DMS 273 (cell line): ENCODE results near the gene SIPA1.

Source experiments
- DNase-seq: peaks from one replicate; lab custom pipeline; 2025; ENCODE audit not compliant: unreplicated experiment; lab: John Stamatoyannopoulos, UW

Gene SIPA1

GRCh38 chr11:65607614-65608426, 30.1 kb upstream of the SIPA1 start:
- DNase-seq, result no peak

DNA sequence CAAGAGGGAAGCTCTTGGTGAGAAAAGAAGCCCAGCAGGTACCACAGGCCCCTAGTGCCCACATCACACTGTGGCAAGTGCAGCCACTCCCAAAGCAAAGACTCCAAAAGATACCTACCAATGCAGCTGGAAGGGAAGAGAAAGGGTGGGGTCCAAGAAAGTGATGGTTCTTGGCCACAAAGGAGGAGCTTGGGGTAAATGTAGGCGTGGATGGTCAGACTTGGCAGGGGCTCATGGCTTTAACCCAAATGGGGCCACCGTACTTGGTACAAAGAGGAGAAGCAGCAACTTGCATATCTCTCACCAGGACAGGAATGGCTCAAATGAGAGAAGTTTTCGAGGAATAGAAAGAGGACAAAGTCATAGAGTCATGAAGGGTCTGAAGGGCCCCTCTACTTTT, 28.7 kb upstream of the SIPA1 start:
- no peak for DNase-seq

DNA sequence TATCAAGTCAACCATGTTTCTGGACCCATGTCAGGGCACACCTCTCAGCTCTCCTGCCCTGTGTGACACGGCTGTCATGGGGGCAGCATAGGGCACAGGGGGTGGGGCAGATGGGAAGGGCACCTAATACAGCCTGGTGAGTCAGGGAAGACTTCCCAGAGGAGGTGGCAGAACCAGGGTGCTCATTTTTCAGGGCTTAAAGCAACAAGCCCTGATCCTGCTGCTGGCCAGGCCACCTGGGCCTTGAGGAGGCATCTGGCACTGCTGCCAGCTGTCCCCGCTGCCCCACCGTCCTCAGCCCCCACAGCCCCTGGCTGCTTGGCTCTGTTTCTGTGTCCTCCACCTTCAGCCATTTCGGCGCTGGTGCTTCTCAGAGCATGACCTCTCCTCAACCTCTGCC, 28.2 kb upstream of the SIPA1 start:
- no peak for DNase-seq

GRCh38 chr11:65610404-65610803, 27.5 kb upstream of the SIPA1 start:
- DNase-seq, result no peak

- no peak for DNase-seq
Measured at GRCh38 chr11:65611028-65611757, 26.7 kb upstream of the SIPA1 start.

DNA sequence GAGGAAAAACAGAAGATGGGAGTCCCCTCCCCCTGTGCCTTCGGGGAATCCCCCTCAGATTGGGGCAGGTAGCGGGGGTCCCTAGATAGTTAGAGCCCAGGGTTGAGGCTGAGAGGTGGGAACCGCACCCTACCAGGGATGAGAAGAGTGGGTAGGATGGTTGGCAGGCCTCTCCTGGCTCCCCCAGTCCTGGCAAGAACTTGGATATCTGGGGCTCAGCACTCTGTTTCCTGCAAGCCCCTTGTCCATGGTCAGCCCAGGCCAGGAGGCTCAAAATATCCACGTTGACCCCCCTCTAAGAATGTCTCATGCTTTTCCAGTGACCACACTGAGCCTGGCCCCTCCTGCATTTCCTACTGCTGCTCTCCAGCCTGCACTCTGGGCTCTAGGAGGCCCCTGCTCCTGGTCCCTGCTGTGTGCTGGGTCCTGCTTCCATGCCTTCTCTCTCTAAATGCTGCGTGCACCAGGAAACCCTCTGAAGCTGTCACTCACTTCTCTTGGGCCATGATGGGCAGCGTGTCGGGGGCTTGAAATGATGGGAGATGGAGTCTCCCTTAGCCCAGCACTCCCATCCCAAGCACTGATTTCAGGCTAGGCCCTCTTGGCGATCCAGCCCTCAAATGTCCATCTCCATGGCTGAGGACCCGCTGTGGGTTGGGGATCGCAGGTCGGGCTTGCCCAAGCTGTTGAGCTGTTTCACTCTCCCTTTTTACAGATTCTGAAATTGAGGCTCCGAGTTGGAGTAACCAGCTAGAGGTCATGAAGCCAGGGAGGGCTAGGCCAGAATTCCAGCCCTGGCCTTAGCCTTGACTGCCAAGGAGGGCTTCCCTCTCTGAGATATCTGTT, 25.9 kb upstream of the SIPA1 start:
- DNase-seq, result no peak

DNA sequence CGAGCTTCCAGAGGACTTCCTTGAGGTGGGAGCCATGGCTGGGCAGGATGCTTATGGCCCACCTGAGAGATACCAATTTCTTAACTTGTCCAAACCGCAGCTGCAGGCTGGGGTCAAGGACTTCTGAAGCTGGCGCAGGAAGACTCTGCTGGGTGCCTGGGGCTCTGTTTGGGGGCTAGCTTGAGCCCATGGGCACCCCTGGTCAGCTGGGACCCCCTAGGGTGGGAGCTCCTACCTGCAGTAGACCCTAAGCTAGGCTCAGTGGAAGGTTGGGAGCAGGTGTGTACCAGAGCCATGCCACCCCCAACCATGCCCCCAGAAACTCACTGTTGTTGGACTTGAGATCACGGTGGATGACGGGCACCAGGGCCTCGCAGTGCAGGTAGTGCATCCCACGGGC, 25.2 kb upstream of the SIPA1 start:
- no peak for DNase-seq

DNA sequence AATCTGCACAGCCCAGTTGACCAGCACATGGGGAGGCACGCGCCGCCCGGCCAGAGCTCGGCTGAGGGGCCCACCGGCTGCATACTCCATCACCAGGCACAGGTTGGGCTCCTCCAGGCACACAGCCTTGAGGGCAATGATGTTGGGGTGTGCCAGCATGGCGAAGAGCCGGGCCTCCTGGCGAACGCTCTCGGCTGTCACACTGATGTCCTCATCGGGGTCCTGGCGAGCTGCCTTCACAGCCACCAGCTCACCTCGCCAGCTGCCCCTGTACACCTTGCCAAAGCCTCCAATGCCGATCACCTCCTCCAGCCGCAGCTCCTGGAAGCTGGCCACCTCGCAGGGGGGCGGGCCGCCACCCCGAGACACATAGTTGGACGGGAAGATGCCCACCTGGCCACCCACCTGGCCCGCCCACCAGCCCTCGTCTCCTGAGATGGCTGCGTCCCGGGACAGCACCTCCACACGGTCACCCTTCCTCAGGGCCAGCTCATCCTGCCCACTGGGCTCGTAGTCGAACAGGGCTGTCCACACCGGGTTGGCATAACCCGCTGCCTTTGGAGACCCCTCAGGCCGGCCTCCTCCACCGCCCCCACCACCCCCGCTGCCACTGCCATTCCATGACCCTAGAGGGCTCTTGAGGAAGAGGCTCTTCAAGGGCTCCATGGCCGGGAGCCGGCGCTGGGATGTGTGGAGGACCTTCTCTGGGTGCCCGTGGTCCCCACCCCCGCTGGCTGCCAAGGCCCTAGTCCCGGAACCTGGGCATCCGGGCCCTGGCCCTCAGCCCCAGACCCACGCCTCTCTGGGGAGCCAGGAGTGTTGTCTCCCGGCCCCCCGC, 24.6 kb upstream of the SIPA1 start:
- peak; percentile 32 for DNase-seq

GRCh38 chr11:65615229-65615949, 22.5 kb upstream of the SIPA1 start, which contains the start of gene PCNX3:
Gene PCNX3 (plus strand): TSS chr11:65615776. CDS start chr11:65616312, 536 bp downstream.
- peak; percentile 99 for DNase-seq

DNA sequence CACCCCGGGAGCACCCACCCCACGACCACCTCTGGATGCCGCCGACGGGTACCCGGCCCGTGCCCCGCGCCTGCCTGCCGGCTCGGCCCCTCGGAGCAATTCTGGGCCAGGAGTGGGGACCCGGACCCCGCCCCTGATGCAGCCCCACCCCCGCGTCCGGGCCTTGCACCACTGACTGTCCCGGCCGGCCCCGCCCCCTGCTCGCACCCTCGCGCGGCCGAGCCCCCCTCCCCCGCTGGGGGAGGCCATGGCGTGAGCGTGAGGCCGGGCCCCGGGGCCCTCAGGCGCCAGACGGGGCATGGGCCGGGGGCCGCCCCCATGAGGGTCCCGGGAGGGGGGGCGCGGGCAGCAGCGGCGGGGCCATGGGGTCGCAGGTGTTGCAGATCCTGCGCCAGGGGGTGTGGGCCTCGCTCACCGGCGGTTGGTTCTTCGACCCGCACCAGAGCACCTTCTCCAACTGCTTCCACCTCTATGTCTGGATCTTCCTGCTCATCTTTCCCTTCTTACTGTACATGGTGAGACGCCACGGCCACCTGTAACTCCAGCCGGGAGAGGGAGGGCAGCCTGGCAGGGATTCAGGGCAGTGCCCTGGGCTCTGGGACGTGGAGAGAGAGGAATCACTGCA, 21.8 kb upstream of the SIPA1 start:
- peak; percentile 54 for DNase-seq

DNA sequence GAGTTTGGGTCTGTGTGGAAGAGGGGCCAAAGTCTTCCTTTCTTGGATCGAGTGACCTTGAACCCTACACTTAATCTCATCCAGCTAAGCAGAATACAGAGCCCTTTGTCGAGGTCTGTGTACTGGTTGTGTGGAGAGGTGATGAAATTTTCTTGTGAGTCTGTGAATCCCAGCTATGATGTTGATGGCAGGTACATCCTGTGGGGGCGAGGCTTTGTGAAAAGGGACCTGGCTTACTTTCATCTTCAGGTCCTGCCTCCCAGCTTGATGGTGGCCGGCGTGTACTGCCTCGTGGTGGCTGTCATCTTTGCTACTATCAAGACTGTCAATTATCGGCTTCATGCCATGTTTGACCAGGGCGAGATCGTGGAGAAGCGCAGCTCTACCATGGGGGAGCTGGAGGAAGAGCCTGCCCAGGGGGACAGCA, 21.3 kb upstream of the SIPA1 start:
- DNase-seq, result no peak

- DNase-seq, result no peak
Measured at GRCh38 chr11:65617136-65617850, 20.6 kb upstream of the SIPA1 start.

GRCh38 chr11:65617990-65618751, 19.7 kb upstream of the SIPA1 start:
- no peak for DNase-seq

DNA sequence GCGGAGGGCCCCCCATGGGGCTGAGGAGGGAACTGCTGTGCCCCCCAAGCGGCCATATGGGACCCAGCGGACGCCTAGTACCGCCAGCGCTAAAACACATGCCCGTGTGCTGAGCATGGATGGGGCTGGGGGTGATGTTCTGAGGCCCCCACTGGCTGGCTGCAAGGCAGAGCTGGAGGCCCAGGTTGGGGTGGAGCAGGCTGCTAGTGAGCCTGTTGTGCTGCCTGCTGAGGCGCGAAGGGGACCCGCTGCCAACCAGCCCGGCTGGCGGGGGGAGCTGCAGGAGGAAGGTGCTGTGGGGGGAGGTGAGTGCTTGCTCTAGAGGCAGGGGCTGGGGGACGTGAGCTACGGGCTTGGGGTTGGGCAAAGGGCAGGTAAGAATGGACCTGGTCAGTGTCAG, 19.1 kb upstream of the SIPA1 start:
- DNase-seq, result no peak

DNA sequence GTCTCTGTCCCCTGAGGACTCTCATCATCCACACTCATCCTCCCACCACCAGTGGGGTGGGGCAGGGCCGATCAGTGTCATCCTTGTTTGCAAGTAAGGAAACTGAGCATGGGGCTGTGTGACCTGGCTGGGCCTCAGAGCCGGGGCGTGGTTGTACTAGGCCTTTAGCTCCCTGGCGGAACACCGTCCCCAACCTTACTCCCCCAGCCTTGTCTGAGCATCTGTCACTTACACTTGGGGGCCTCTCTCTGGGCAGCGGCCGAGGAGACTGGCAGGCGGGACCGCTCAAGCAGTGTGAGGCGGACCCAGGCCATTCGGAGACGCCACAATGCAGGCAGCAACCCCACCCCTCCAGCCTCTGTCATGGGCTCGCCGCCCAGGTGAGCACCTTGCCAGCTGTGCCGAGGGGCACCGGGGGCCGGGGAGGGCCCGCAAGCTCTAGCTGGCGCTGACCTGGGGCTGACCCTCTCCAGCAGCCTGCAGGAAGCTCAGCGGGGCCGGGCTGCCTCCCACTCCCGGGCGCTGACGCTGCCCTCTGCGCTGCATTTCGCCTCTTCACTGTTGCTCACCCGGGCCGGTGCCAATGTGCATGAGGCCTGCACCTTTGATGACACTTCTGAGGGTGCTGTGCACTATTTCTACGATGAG, 18.5 kb upstream of the SIPA1 start:
- DNase-seq, result no peak

- no peak for DNase-seq
Measured at GRCh38 chr11:65620666-65621065, 17.2 kb upstream of the SIPA1 start.

DNA sequence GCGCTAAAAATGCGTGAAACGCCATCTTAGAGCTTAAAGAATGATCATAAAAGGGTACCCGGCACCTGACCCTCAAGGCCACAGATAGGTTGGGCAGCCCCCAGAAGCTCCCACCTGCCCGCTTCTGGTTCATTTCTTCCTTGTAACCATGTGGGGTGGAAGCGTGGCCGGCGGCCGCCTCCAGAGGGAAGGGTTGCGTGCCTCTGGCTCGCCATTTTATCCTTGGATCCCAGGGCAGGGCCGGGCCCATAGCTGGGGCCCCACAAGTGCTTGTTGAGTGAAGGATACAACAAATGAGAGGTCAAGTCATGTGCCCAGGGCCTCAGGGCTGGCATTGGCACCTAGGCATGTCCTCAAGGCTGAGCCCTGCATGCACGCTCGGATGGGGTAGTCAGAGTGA, 16.4 kb upstream of the SIPA1 start:
- no peak for DNase-seq

DNA sequence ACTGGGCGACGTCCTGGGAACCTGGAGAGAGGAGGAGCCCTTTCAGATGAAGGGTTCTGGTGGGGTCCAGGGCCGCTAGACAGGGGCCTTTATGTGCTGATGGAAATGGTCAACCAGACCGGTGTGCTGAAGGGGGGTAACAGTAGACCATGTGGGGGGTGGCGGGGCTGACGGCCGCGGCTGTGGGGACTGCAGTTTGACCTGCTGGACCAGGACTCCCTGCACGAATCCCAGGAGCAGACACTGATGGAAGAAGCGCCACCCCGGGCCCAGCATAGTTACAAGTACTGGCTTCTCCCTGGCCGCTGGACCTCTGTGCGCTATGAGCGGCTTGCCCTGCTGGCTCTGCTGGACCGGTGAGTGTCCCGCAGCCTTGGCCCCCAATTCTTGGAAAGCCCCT, 15.9 kb upstream of the SIPA1 start:
- no peak for DNase-seq
